Stomach (tissue), 9 donors: ENCODE data around the gene PKD2. TPM values are rescaled to one million over a fixed set of nuclear protein-coding genes. Genes with fewer than 3 reads are reported as not detected.
"Not testable (repeated sequence)": the region's sequence is repeated elsewhere in the genome, so short reads cannot be mapped to it uniquely, and the experiment has no call there.

Source experiments
- DNase-seq, 2 donors: peaks; one replicate each; pipeline versions ENCODE4 v3.0.0 to v3.0.0-alpha.2; 2013 to 2019
- H3K27ac ChIP-seq, 5 donors: fragments of 200-600 bp in 4 of 5; sonication (generic) in 4 of 5; one replicate each; pipeline ENCODE4 v1.5.1; 2013 to 2019; ENCODE audit warnings: mild to moderate bottlenecking in 1 of 5, moderate library complexity in 1 of 5
- H3K27me3 ChIP-seq, 3 donors: fragments of 200-600 bp; sonication (generic); one replicate each; pipeline ENCODE4 v1.5.1; 2017 to 2019; ENCODE audit warnings: mixed run types in 1 of 3
- H3K36me3 ChIP-seq, 4 donors: fragments of 200-600 bp; sonication (generic); 1 replicate in 3 of 4; 2 replicates in 1 of 4; pipeline ENCODE4 v1.5.1; 2016 to 2019
- H3K4me1 ChIP-seq, 4 donors: fragments of 200-600 bp; sonication (generic); one replicate each; pipeline ENCODE4 v1.5.1; 2016 to 2019
- H3K4me3 ChIP-seq, 4 donors: fragments of 200-600 bp; sonication (generic) in 3 of 4; one replicate each; pipeline ENCODE4 v1.5.1; 2016 to 2019; ENCODE audit warnings: mild to moderate bottlenecking in 1 of 4
- H3K9me3 ChIP-seq, 4 donors: fragments of 200-600 bp; sonication (generic); one replicate each; pipeline ENCODE4 v1.5.1; 2016 to 2019
- CTCF ChIP-seq, 7 experiments: fragments of 450-650 bp in 4 of 7; fragments of 200-600 bp in 3 of 7; sonication (generic) in 3 of 7; IDR thresholded peaks; one replicate each; pipeline ENCODE4 v1.5.1; 2016 to 2019; ENCODE audit warnings: antibody characterized with exemption in 7 of 7, control low read depth in 2 of 7, mild to moderate bottlenecking in 1 of 7
- EP300 ChIP-seq: sonication (generic); formaldehyde crosslinking; IDR thresholded peaks from one replicate; pipeline ENCODE4 v1.6.1; 2017; ENCODE audit warnings: antibody characterized with exemption
- POLR2A ChIP-seq, 4 donors: fragments of 450-650 bp; IDR thresholded peaks; one replicate each; pipeline ENCODE4 v1.6.1; 2016; ENCODE audit warnings: antibody characterized with exemption in 4 of 4, control low read depth in 2 of 4, mild to moderate bottlenecking in 1 of 4, moderate library complexity in 1 of 4
- POLR2AphosphoS5 ChIP-seq, 3 donors: sonication (generic); formaldehyde crosslinking; IDR thresholded peaks; one replicate each; pipeline ENCODE4 v1.6.1; 2016; ENCODE audit warnings: antibody characterized with exemption in 3 of 3
- WGBS, 5 donors: extraction: QIAGEN DNeasy Blood & Tissue Kit in 3 of 5; methylation state at CpG; one replicate each; pipeline versions ENCODE4 v1.1.5 to v1.1.7; 2013 to 2018; 5-methylcytosine and 5-hydroxymethylcytosine counted together
- intact Hi-C: fragments of 100-400 bp; cut with DNase I; formaldehyde crosslinking; loops from one replicate; pipeline ENCODE4 v1.15.1; 2023; ENCODE audit warnings: low total_unique reads
- polyA plus RNA-seq, 3 donors: library from polyadenylated mRNA; stranded (reverse); fragments of 200-250 nt; gene quantifications; one replicate each; pipeline ENCODE4 v1.2.3, GENCODE V29; 2013
- total RNA-seq, 5 donors: library from RNA; depleted of rRNA; stranded (reverse); fragments of >200 nt; gene quantifications; one replicate each; pipeline versions ENCODE4 v1.1.0 to v1.2.3, GENCODE V29; 2014 to 2016
- donor health status: healthy with polysubstance abuse.
- donor health status: Bipolar disorder and iron deficiency.
- donor health status: healthy.

The PKD2 gene
- total and polyA plus RNA-seq, 8 donors = 4.0 to 209 (median 32.7) TPM

GRCh38 chr4:87985887-87986200 is 21.6 kb upstream of the PKD2 start:
- WGBS, 5 donors = 59 to 82% (median 75%) methylated on average over 4 of the region's 4 CpGs
- Histone ChIP-seq H3K4me1 (no peaks in the 10 kb centered on the region), H3K27ac (no peak overlapping the region), H3K4me3 (no peak overlapping the region), H3K27me3 (no peaks in the 10 kb centered on the region), H3K9me3 (no peaks in the 10 kb centered on the region), H3K36me3 (no peaks in the 10 kb centered on the region)
- no peak for DNase-seq
- TF ChIP-seq EP300 (no peak), CTCF (IDR thresholded peaks at IDR 0.05) (no peak), POLR2A (IDR thresholded peaks at IDR 0.05) (no peak), POLR2AphosphoS5 (IDR thresholded peaks at IDR 0.05) (no peak)
- intact Hi-C loops = no loop called here

GRCh38 chr4:87986508-87986907 is 20.9 kb upstream of the PKD2 start:
- DNase-seq = no peak
- TF ChIP-seq POLR2AphosphoS5 (IDR thresholded peaks at IDR 0.05) = no peak
- TF ChIP-seq EP300 = no peak
- no peak for TF ChIP-seq POLR2A (IDR thresholded peaks at IDR 0.05)
- no peak for TF ChIP-seq CTCF (IDR thresholded peaks at IDR 0.05)
- no peaks in the 10 kb centered on the region for H3K9me3 ChIP-seq
- H3K27ac ChIP-seq = no peak overlapping the region
- no peaks in the 10 kb centered on the region for H3K36me3 ChIP-seq
- H3K27me3 ChIP-seq = no peaks in the 10 kb centered on the region
- no peak overlapping the region for H3K4me3 ChIP-seq
- intact Hi-C loops = no loop called here
- H3K4me1 ChIP-seq = no peaks in the 10 kb centered on the region
- 85 to 92% (median 87%) methylated on average over 9 of the region's 9 CpGs for WGBS, 5 donors

- Histone ChIP-seq H3K4me3 (no peak overlapping the region), H3K4me1 (no peaks in the 10 kb centered on the region), H3K36me3 (no peaks in the 10 kb centered on the region), H3K9me3 (no peaks in the 10 kb centered on the region), H3K27me3 (no peaks in the 10 kb centered on the region), H3K27ac (no peak overlapping the region)
- TF ChIP-seq POLR2A (IDR thresholded peaks at IDR 0.05) (no peak), POLR2AphosphoS5 (IDR thresholded peaks at IDR 0.05) (no peak), EP300 (no peak), CTCF (IDR thresholded peaks at IDR 0.05) (no peak)
- DNase-seq = no peak
- WGBS, 5 donors = 79 to 85% (median 82%) methylated on average over 4 of the region's 4 CpGs
- intact Hi-C loops = no loop called here
Observed at GRCh38 chr4:87989765-87990164, 17.7 kb upstream of the PKD2 start.

- H3K27me3 ChIP-seq = no peaks in the 10 kb centered on the region
- H3K36me3 ChIP-seq = no peaks in the 10 kb centered on the region
- no peak for DNase-seq
- WGBS, 5 donors = 73 to 84% (median 75%) methylated on average over 3 of the region's 3 CpGs
- intact Hi-C loops = no loop called here
- H3K9me3 ChIP-seq = no peaks in the 10 kb centered on the region
- no peaks in the 10 kb centered on the region for H3K4me1 ChIP-seq
- no peak overlapping the region for H3K4me3 ChIP-seq
- H3K27ac ChIP-seq = no peak overlapping the region
- TF ChIP-seq POLR2A (IDR thresholded peaks at IDR 0.05) (no peak), EP300 (no peak), POLR2AphosphoS5 (IDR thresholded peaks at IDR 0.05) (no peak), CTCF (IDR thresholded peaks at IDR 0.05) (no peak)
Observed at GRCh38 chr4:87995435-87995834, 12.0 kb upstream of the PKD2 start.

- H3K9me3 ChIP-seq, H3K27ac ChIP-seq, intact Hi-C loops, H3K36me3 ChIP-seq, H3K27me3 ChIP-seq, H3K4me3 ChIP-seq, DNase-seq, H3K4me1 ChIP-seq: not testable (repeated sequence)
- 74 to 92% (median 86%) methylated on average over 2 of the region's 2 CpGs for WGBS, 5 donors
Observed at GRCh38 chr4:87999191-87999691, 8.2 kb upstream of the PKD2 start.
